Osteoblast (primary cell): ENCODE data around the gene RPL19. TPM values are rescaled to one million over a fixed set of nuclear protein-coding genes. Genes with fewer than 3 reads are reported as not detected.

ENCODE experiments used
- DNase-seq: peaks from one replicate; pipeline ENCODE4 v3.0.0; 2011; ENCODE audit warnings: low spot score, mixed read lengths; ENCODE audit not compliant: insufficient read length; ENCODE audit errors: missing footprints
- H2AFZ ChIP-seq: 2 replicates; pipeline ENCODE4 v1.6.0; 2011; ENCODE audit warnings: mild to moderate bottlenecking, low read length
- H3K27ac ChIP-seq: 2 replicates; pipeline ENCODE4 v1.5.1; 2011; ENCODE audit warnings: mild to moderate bottlenecking, low read depth, low read length, moderate library complexity
- H3K27me3 ChIP-seq: 2 replicates; pipeline ENCODE4 v1.6.0; 2012; ENCODE audit warnings: mild to moderate bottlenecking, control low read depth, inconsistent platforms, low read length, moderate library complexity; ENCODE audit not compliant: insufficient read depth
- H3K36me3 ChIP-seq: 2 replicates; pipeline ENCODE4 v1.5.1; 2011; ENCODE audit warnings: mild to moderate bottlenecking, low read length, control low read depth, moderate library complexity; ENCODE audit not compliant: insufficient read depth
- H3K4me1 ChIP-seq: 2 replicates; pipeline ENCODE4 v1.5.1; 2011; ENCODE audit warnings: mild to moderate bottlenecking, low read length, control low read depth, moderate library complexity; ENCODE audit not compliant: insufficient read depth
- H3K4me2 ChIP-seq: 2 replicates; pipeline ENCODE4 v1.6.0; 2011; ENCODE audit warnings: mild to moderate bottlenecking, low read length; ENCODE audit not compliant: insufficient read depth
- H3K4me3 ChIP-seq: fragments of 200-600 bp; sonication (generic); 3 replicates; pipeline ENCODE4 v1.5.1; 2012; ENCODE audit warnings: mild to moderate bottlenecking, low read length, inconsistent platforms; ENCODE audit not compliant: insufficient read depth
- H3K79me2 ChIP-seq: 2 replicates; pipeline ENCODE4 v1.6.0; 2012; ENCODE audit warnings: mild to moderate bottlenecking, low read length, control low read depth, inconsistent platforms; ENCODE audit not compliant: insufficient read depth
- H3K9me3 ChIP-seq: 2 replicates; pipeline ENCODE4 v1.5.1; 2011; ENCODE audit warnings: low read depth, low read length, control low read depth
- H4K20me1 ChIP-seq: 2 replicates; pipeline ENCODE4 v1.6.0; 2012; ENCODE audit warnings: mild to moderate bottlenecking, low read length, control low read depth; ENCODE audit not compliant: insufficient read depth
- total RNA-seq: library from RNA; depleted of rRNA; stranded (reverse); fragments of >200 nt; gene quantifications from 2 replicates; pipeline ENCODE4 v1.2.3, GENCODE V29; 2012
- TF ChIP-seq, protein P1 (sequence below): IDR thresholded peaks from 2 replicates; pipeline ENCODE4 v1.5.1; 2011; ENCODE audit warnings: mild to moderate bottlenecking, low read depth, low read length, moderate library complexity; ENCODE audit errors: extremely low read depth

The RPL19 gene
- total RNA-seq, 1 donor, result 1,279 TPM

DNA sequence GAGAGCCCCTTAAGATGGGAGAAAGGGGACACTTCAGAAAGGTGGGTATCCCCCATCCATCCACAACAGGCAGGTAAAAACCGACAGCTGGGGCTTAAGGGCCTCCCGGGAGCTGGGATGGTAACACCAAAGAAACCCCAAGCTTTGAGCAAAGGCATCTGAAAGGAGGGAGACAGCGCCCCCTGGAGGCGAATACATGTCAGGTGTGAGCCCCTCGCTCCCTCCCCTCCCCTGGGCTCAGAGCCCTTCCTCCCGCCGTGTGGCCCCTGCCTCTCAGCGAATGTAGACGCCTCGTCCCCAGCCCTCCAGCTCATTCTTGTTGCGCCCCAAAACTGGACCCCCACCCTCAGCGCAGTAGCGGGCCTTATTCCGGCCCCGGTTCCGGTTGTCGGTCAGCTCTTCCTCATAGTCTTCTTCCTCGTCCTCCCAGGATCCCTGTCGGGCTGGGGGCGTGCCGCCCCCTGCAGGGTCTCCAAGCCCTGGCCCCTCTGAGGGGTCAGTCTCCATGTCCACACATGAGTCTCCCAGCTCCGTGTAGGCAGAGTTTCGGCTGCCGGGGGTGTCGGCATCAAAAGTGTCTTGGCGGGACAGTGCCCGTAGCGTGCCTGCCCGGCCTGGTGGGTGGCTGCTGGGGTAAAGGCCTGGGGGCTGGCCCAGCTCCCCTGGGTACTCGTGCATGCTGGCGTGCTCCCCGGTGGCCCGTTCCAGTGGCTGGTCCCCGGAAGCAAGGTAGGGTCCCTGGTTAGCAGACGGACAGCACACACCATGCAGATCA lies 25.0 kb upstream of the RPL19 start:
- Histone ChIP-seq H2AFZ (no peak overlapping the region), H3K4me3 (no peak overlapping the region), H3K4me1 (peaks cover 6% of the 10 kb centered on the region), H3K4me2 (no peak overlapping the region), H3K9me3 (no peaks in the 10 kb centered on the region), H3K27me3 (no peaks in the 10 kb centered on the region), H3K27ac (no peak overlapping the region), H3K36me3 (peaks cover 29% of the 10 kb centered on the region), H4K20me1 (peaks cover 18% of the 10 kb centered on the region), H3K79me2 (no peaks in the 10 kb centered on the region)
- peak; percentile 95 for DNase-seq
- TF ChIP-seq, protein P1, sequence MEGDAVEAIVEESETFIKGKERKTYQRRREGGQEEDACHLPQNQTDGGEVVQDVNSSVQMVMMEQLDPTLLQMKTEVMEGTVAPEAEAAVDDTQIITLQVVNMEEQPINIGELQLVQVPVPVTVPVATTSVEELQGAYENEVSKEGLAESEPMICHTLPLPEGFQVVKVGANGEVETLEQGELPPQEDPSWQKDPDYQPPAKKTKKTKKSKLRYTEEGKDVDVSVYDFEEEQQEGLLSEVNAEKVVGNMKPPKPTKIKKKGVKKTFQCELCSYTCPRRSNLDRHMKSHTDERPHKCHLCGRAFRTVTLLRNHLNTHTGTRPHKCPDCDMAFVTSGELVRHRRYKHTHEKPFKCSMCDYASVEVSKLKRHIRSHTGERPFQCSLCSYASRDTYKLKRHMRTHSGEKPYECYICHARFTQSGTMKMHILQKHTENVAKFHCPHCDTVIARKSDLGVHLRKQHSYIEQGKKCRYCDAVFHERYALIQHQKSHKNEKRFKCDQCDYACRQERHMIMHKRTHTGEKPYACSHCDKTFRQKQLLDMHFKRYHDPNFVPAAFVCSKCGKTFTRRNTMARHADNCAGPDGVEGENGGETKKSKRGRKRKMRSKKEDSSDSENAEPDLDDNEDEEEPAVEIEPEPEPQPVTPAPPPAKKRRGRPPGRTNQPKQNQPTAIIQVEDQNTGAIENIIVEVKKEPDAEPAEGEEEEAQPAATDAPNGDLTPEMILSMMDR, result peak; percentile 75

DNA sequence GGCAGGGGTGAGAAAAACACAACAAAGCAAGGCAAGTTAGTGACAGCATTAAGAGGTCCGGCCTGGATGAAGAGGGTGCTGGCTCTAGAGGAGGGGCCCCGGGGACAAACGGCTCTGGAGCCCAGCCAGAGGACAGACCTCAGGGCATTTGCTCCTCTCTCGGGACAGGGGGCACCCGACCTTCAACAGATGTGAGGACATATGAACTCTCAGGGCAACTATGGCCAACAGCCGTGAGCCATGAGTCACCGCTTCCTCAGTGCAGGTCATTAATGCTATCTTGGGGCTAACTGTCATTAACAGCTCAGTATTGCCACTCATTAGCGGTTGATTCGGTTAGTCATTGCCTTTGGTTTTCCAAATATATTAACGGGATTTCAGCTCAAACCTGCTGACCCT lies 24.4 kb upstream of the RPL19 start:
- no peaks in the 10 kb centered on the region for H3K9me3 ChIP-seq
- peak; percentile 52 for DNase-seq
- no peak overlapping the region for H3K4me3 ChIP-seq
- no peak overlapping the region for H2AFZ ChIP-seq
- no peak overlapping the region for H3K4me2 ChIP-seq
- H4K20me1 ChIP-seq, result peaks cover 18% of the 10 kb centered on the region
- H3K27ac ChIP-seq, result no peak overlapping the region
- no peaks in the 10 kb centered on the region for H3K79me2 ChIP-seq
- H3K27me3 ChIP-seq, result no peaks in the 10 kb centered on the region
- TF ChIP-seq, protein P1, result no peak
- H3K4me1 ChIP-seq, result peaks cover 6% of the 10 kb centered on the region
- peaks cover 31% of the 10 kb centered on the region for H3K36me3 ChIP-seq

DNA sequence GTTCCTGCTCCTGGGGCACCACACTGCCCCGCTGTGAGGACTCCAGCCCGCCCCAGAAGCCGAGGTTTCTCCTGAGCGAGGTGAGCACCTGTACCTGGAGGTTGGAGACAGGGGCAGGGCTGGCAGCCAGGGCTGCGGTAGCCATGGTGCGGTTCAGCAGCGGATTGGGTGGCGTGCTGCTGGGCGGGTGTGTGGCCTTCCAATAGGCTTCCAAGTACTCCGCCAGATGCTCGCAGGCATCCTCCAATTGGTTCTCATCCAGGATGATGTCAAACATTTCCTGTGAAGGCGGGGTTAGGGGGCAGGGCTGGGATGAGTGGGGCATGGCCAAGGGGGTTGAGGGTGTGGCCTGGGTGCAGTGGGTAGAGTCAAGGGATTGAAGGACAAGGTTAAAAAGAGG lies 22.8 kb upstream of the RPL19 start:
- Histone ChIP-seq H3K27ac (no peak overlapping the region), H3K9me3 (no peaks in the 10 kb centered on the region), H3K4me2 (no peak overlapping the region), H3K27me3 (no peaks in the 10 kb centered on the region), H4K20me1 (peaks cover 18% of the 10 kb centered on the region), H2AFZ (no peak overlapping the region), H3K4me3 (no peak overlapping the region), H3K36me3 (peaks cover 33% of the 10 kb centered on the region), H3K79me2 (no peaks in the 10 kb centered on the region), H3K4me1 (peaks cover 6% of the 10 kb centered on the region)
- DNase-seq, result peak; percentile 54
- TF ChIP-seq, protein P1, result no peak

DNA sequence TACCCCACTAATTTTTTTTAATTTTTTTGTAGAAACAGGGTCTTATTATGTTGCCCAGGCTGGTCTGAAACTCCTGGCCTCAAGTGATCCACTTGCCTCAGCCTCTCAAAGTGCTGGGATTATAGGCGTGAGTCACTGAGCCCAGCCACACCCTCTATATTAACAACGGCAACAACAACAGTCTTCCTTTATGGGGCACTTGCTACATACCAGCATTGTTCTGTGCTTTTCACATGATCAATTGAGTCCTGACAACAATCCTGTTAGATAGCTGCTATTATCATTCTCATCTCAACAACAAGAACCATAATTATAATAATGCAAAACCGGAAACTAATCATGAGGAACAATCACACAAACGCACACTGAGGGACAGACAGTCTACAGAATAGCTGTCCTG lies 21.5 kb upstream of the RPL19 start:
- peaks cover 6% of the 10 kb centered on the region for H3K4me1 ChIP-seq
- TF ChIP-seq, protein P1, result no peak
- H2AFZ ChIP-seq, result no peak overlapping the region
- H3K4me3 ChIP-seq, result no peak overlapping the region
- peaks cover 18% of the 10 kb centered on the region for H4K20me1 ChIP-seq
- peaks cover 42% of the 10 kb centered on the region for H3K36me3 ChIP-seq
- DNase-seq, result peak; percentile 88
- H3K27me3 ChIP-seq, result no peaks in the 10 kb centered on the region
- H3K9me3 ChIP-seq, result no peaks in the 10 kb centered on the region
- no peaks in the 10 kb centered on the region for H3K79me2 ChIP-seq
- H3K27ac ChIP-seq, result no peak overlapping the region
- H3K4me2 ChIP-seq, result no peak overlapping the region
